OCI-LY7 (cell line): ENCODE results near the gene TK1. TPM values are rescaled to one million over a fixed set of nuclear protein-coding genes. Genes with fewer than 3 reads are reported as not detected.

Experiments
- BruUV-seq: library from RNA; stranded (reverse); fragments of 400-500 nt; replicated peaks from 2 replicates; lab custom pipeline; 2021; lab: Mats Ljungman, UMichigan
- CTCF ChIA-PET: fragments of 300-600 bp; sonication (Branson Sonifier 250); formaldehyde crosslinking; loops from one replicate; lab custom pipeline; 2022; ENCODE audit warnings: antibody characterized with exemption; ENCODE audit not compliant: unreplicated experiment; lab: Charles Lee
- POLR2A ChIA-PET: fragments of 300-600 bp; sonication (Branson Sonifier 250); formaldehyde crosslinking; loops from one replicate; lab custom pipeline; 2022; ENCODE audit warnings: antibody characterized with exemption; lab: Charles Lee
- DNase-seq: peaks from one replicate; pipeline ENCODE4 v3.0.0-alpha.2; 2015; ENCODE audit warnings: low spot score
- H2AFZ ChIP-seq: fragments of 200-600 bp; sonication (generic), shearing (Covaris generic); 2 replicates; pipeline ENCODE4 v1.6.1; 2014; ENCODE audit warnings: mild to moderate bottlenecking, antibody characterized with exemption, low read length, moderate library complexity
- H3K27ac ChIP-seq: fragments of 200-600 bp; sonication (generic); 2 replicates; pipeline ENCODE4 v1.5.1; 2014; ENCODE audit warnings: mixed run types, low read depth, mild to moderate bottlenecking, moderate library complexity, low read length, inconsistent platforms; ENCODE audit not compliant: poor library complexity, severe bottlenecking
- H3K36me3 ChIP-seq: fragments of 200-600 bp; sonication (generic); 2 replicates; pipeline ENCODE4 v1.6.1; 2014; ENCODE audit warnings: mild to moderate bottlenecking, antibody characterized with exemption, low read length, moderate library complexity, mixed read lengths; ENCODE audit not compliant: insufficient read depth
- H3K4me1 ChIP-seq: fragments of 200-600 bp; sonication (generic); 2 replicates; pipeline ENCODE4 v1.5.1; 2014; ENCODE audit warnings: mild to moderate bottlenecking, low read length; ENCODE audit not compliant: insufficient read depth, poor library complexity, severe bottlenecking
- H3K4me2 ChIP-seq: fragments of 200-600 bp; sonication (generic); 2 replicates; pipeline ENCODE4 v1.6.1; 2014; ENCODE audit warnings: mild to moderate bottlenecking, low read length
- H3K4me3 ChIP-seq: fragments of 200-600 bp; sonication (generic); 2 replicates; pipeline ENCODE4 v1.5.1; 2014; ENCODE audit warnings: mild to moderate bottlenecking, low read depth, low read length; ENCODE audit not compliant: poor library complexity, severe bottlenecking
- H3K79me2 ChIP-seq: fragments of 200-600 bp; sonication (generic); 2 replicates; pipeline ENCODE4 v1.6.1; 2016; ENCODE audit warnings: low read depth, mild to moderate bottlenecking, low read length, moderate library complexity, mixed read lengths; ENCODE audit not compliant: insufficient read depth
- H3K9me2 ChIP-seq: fragments of 200-600 bp; sonication (generic); 2 replicates; pipeline ENCODE4 v1.6.1; 2016; ENCODE audit warnings: mild to moderate bottlenecking, low read length, mixed read lengths; ENCODE audit not compliant: insufficient read depth
- H3K9me3 ChIP-seq: fragments of 200-600 bp; sonication (generic); 2 replicates; pipeline ENCODE4 v1.6.1; 2014; ENCODE audit warnings: mild to moderate bottlenecking, mixed run types, low read length, mixed read lengths
- H4K20me1 ChIP-seq: fragments of 200-600 bp; sonication (generic); 2 replicates; pipeline ENCODE4 v1.6.1; 2014; ENCODE audit warnings: mild to moderate bottlenecking, antibody characterized with exemption, low read length, moderate library complexity, mixed read lengths; ENCODE audit not compliant: insufficient read depth
- CTCF ChIP-seq: fragments of 200-600 bp; sonication (generic); conservative IDR thresholded peaks from 2 replicates; pipeline ENCODE4 v1.5.1; 2014; ENCODE audit warnings: mild to moderate bottlenecking, antibody characterized with exemption, low read length, moderate library complexity, mixed read lengths
- EZH2phosphoT487 ChIP-seq: fragments of 200-600 bp; sonication (generic); IDR thresholded peaks from 2 replicates; pipeline ENCODE4 v1.6.1; 2018; ENCODE audit warnings: low read depth, borderline replicate concordance, mild to moderate bottlenecking, mixed run types, antibody characterized with exemption, low read length, moderate library complexity, mixed read lengths
- intact Hi-C: fragments of 100-400 bp; cut with micrococcal nuclease; formaldehyde crosslinking; loops from one replicate; pipeline ENCODE4 v1.10.0; 2022; ENCODE audit not compliant: unreplicated experiment
- total RNA-seq, 2 experiments: library from RNA; depleted of rRNA in 1 of 2; stranded (reverse); fragments of >200 nt in 1 of 2; shearing (Covaris generic) in 1 of 2; gene quantifications; 2 replicates each; pipeline ENCODE4 v1.2.3, GENCODE V29; 2014 to 2022

The TK1 gene
- total RNA-seq, 2 experiments from 2014 or later, result 108 to 149 TPM

- H3K9me3 ChIP-seq, result no peaks in the 10 kb centered on the region
- H3K79me2 ChIP-seq, result no peaks in the 10 kb centered on the region
- no peak overlapping the region for H3K27ac ChIP-seq
- no TSS peak for BruUV-seq
- no peaks in the 10 kb centered on the region for H3K9me2 ChIP-seq
- CTCF ChIA-PET, result interaction anchor here (0.5 to 0.8 kb wide), 2 partner anchors 9 to 26 kb away, joined by 3 to 5 read pairs; no protein-coding TSS in a partner anchor
- TF ChIP-seq CTCF (no peak), EZH2phosphoT487 (no peak)
- peak overlapping the region; percentile 12; the same call in 1 of the 2 replicates for H2AFZ ChIP-seq
- H3K4me2 ChIP-seq, result peak overlapping the region; percentile 92
- peak; percentile 51 for DNase-seq
- H3K4me1 ChIP-seq, result peaks cover 61% of the 10 kb centered on the region
- H4K20me1 ChIP-seq, result no peaks in the 10 kb centered on the region
- H3K4me3 ChIP-seq, result peak overlapping the region; percentile 75
- peaks cover 16% of the 10 kb centered on the region for H3K36me3 ChIP-seq
- POLR2A ChIA-PET, result interaction anchor here (0.8 kb wide), 1 partner anchor 41 kb away, joined by 3 read pairs; no protein-coding TSS in a partner anchor
- intact Hi-C loops, result loop anchor here (2.0 kb wide), 1 partner anchor 16 kb away; no protein-coding TSS in a partner anchor
Observed at GRCh38 chr17:78168903-78169793, 17.7 kb downstream of the TK1 start.

GRCh38 chr17:78168242-78168902 is 18.5 kb downstream of the TK1 start, which contains the start of gene SYNGR2:
TSS of gene SYNGR2 (plus strand) at chr17:78168581. CDS start at chr17:78168617, 36 bp downstream.
- Histone ChIP-seq H3K9me2 (no peaks in the 10 kb centered on the region), H3K36me3 (peaks cover 8% of the 10 kb centered on the region), H3K9me3 (no peaks in the 10 kb centered on the region), H2AFZ (peak within 1 kb of the TSS; percentile 12; the same call in 1 of the 2 replicates), H4K20me1 (no peaks in the 10 kb centered on the region), H3K4me3 (peak within 1 kb of the TSS; percentile 75), H3K4me1 (peaks cover 53% of the 10 kb centered on the region), H3K4me2 (peak within 1 kb of the TSS; percentile 92), H3K79me2 (no peaks in the 10 kb centered on the region), H3K27ac (no peak within 1 kb of the TSS)
- CTCF ChIA-PET, result interaction anchor here (0.8 kb wide), 1 partner anchor 10 kb away, joined by 5 read pairs; no protein-coding TSS in a partner anchor
- peak; percentile 93 for DNase-seq
- POLR2A ChIA-PET, result interaction anchor here (0.7 kb wide), 1 partner anchor 17 kb away, joined by 6 read pairs; no protein-coding TSS in a partner anchor
- intact Hi-C loops, result loop anchor here (2.0 kb wide), 1 partner anchor 16 kb away; no protein-coding TSS in a partner anchor
- TF ChIP-seq CTCF (no peak), EZH2phosphoT487 (no peak)
- no TSS peak for BruUV-seq
